ENCODE results near the gene AP2M1. TPM values are rescaled to one million over a fixed set of nuclear protein-coding genes. Genes with fewer than 3 reads are reported as not detected.

AP2M1 gene
- total and polyA plus RNA-seq, 2 of the 13 experiments (the other 11 are each of a cell fraction or from before 2014, with no cell fraction given) = 126 to 146 TPM

DNA sequence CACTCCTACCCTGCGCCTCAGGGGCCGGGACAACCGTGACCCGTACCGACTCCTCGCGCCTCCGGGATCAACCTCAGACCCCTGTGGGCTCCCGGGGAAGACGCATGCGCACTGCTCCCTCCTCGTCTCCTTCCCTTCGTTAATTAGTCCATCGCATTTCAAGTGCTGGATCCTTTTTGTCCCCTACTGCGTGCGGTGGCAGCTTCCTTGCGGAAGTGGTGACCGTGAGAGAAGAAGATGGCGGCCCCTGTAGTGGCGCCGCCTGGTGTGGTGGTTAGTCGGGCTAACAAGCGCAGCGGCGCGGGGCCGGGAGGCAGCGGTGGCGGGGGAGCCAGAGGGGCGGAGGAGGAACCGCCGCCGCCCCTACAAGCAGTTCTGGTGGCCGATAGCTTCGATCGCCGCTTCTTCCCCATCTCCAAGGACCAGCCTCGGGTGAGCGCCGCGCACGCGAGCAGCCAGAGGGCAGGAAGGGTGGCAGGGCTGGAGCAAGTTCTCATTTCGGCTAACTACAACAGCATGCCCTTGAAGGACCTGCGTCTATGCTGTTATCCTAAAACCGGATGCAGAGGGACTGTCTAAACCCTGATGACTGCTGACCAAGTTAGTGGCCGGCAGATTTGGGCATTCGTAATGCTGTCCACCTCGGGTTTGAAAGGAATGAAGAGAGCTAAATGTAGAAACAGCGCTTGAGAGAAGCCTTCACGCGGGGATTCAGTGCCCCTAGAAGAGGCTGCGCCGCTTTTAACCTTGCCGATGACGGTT, 39.3 kb upstream of the AP2M1 start, which contains the start of gene EIF2B5 (continued):
- TF ChIP-seq, protein P1, sequence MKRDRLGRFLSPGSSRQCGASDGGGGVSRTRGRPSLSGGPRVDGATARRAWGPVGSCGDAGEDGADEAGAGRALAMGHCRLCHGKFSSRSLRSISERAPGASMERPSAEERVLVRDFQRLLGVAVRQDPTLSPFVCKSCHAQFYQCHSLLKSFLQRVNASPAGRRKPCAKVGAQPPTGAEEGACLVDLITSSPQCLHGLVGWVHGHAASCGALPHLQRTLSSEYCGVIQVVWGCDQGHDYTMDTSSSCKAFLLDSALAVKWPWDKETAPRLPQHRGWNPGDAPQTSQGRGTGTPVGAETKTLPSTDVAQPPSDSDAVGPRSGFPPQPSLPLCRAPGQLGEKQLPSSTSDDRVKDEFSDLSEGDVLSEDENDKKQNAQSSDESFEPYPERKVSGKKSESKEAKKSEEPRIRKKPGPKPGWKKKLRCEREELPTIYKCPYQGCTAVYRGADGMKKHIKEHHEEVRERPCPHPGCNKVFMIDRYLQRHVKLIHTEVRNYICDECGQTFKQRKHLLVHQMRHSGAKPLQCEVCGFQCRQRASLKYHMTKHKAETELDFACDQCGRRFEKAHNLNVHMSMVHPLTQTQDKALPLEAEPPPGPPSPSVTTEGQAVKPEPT (CRISPR knock-in tag; IDR thresholded peaks at IDR 0.05; ENCODE audit: low read depth) = no peak
- TF ChIP-seq ZNF777 (CRISPR knock-in tag; IDR thresholded peaks at IDR 0.05) = 0 out of 2 replicates have a peak, but pooled peaks have one; percentile 19
- peak; percentile 78 for TF ChIP-seq KDM5B (CRISPR knock-in tag; IDR thresholded peaks at IDR 0.05; ENCODE audit: borderline replicate concordance)
- peak; percentile 95 for TF ChIP-seq DMAP1 (CRISPR knock-in tag; IDR thresholded peaks at IDR 0.05)
- TF ChIP-seq, protein P2, sequence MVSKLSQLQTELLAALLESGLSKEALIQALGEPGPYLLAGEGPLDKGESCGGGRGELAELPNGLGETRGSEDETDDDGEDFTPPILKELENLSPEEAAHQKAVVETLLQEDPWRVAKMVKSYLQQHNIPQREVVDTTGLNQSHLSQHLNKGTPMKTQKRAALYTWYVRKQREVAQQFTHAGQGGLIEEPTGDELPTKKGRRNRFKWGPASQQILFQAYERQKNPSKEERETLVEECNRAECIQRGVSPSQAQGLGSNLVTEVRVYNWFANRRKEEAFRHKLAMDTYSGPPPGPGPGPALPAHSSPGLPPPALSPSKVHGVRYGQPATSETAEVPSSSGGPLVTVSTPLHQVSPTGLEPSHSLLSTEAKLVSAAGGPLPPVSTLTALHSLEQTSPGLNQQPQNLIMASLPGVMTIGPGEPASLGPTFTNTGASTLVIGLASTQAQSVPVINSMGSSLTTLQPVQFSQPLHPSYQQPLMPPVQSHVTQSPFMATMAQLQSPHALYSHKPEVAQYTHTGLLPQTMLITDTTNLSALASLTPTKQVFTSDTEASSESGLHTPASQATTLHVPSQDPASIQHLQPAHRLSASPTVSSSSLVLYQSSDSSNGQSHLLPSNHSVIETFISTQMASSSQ (IDR thresholded peaks at IDR 0.05; ENCODE audit: low read depth) = no peak
- TF ChIP-seq, protein P2 (CRISPR knock-in tag; IDR thresholded peaks at IDR 0.05; ENCODE audit: borderline replicate concordance) = peak; percentile 60; the same call in 1 of the 2 replicates
- TF ChIP-seq NRL (CRISPR knock-in tag; IDR thresholded peaks at IDR 0.05; ENCODE audit: borderline replicate concordance) = peak; percentile 68
- 0 out of 2 replicates have a peak, but pooled peaks have one; percentile 54 for TF ChIP-seq ZNF230 (CRISPR knock-in tag; IDR thresholded peaks at IDR 0.05)
- peak; percentile 51 for TF ChIP-seq ZEB1 (IDR thresholded peaks at IDR 0.05; ENCODE audit: insufficient replicate concordance, low read depth)
- TF ChIP-seq CBX1 (IDR thresholded peaks at IDR 0.05; ENCODE audit: low read depth) = peak; percentile 41
- no peak for TF ChIP-seq ZNF569 (CRISPR knock-in tag; IDR thresholded peaks at IDR 0.05; ENCODE audit: borderline replicate concordance)
- TF ChIP-seq JUND (CRISPR knock-in tag; IDR thresholded peaks at IDR 0.05) = no peak
- no peak; the same call in 1 of the 2 replicates for TF ChIP-seq ZNF652 (CRISPR knock-in tag; IDR thresholded peaks at IDR 0.05; ENCODE audit: borderline replicate concordance, low read depth)
- TF ChIP-seq, protein P3, sequence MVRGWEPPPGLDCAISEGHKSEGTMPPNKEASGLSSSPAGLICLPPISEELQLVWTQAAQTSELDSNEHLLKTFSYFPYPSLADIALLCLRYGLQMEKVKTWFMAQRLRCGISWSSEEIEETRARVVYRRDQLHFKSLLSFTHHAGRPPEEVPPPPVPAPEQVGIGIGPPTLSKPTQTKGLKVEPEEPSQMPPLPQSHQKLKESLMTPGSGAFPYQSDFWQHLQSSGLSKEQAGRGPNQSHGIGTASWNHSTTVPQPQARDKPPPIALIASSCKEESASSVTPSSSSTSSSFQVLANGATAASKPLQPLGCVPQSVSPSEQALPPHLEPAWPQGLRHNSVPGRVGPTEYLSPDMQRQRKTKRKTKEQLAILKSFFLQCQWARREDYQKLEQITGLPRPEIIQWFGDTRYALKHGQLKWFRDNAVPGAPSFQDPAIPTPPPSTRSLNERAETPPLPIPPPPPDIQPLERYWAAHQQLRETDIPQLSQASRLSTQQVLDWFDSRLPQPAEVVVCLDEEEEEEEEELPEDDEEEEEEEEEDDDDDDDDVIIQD (CRISPR knock-in tag; IDR thresholded peaks at IDR 0.05; ENCODE audit: low read depth) = peak; percentile 56; the same call in 1 of the 2 replicates
- peak; percentile 66 for TF ChIP-seq ZNF768 (CRISPR knock-in tag; IDR thresholded peaks at IDR 0.05)
- 0 out of 2 replicates have a peak, but pooled peaks have one; percentile 79 for TF ChIP-seq KLF9 (CRISPR knock-in tag; IDR thresholded peaks at IDR 0.05; ENCODE audit: low read depth)
- TF ChIP-seq MTF1 (CRISPR knock-in tag; IDR thresholded peaks at IDR 0.05) = no peak; the same call in 1 of the 2 replicates
- TF ChIP-seq, protein P4, sequence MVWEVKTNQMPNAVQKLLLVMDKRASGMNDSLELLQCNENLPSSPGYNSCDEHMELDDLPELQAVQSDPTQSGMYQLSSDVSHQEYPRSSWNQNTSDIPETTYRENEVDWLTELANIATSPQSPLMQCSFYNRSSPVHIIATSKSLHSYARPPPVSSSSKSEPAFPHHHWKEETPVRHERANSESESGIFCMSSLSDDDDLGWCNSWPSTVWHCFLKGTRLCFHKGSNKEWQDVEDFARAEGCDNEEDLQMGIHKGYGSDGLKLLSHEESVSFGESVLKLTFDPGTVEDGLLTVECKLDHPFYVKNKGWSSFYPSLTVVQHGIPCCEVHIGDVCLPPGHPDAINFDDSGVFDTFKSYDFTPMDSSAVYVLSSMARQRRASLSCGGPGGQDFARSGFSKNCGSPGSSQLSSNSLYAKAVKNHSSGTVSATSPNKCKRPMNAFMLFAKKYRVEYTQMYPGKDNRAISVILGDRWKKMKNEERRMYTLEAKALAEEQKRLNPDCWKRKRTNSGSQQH (CRISPR knock-in tag; IDR thresholded peaks at IDR 0.05; ENCODE audit: low read depth) = peak; percentile 94
- 0 out of 2 replicates have a peak, but pooled peaks have one; percentile 27 for TF ChIP-seq HIVEP1 (CRISPR knock-in tag; IDR thresholded peaks at IDR 0.05)
- TF ChIP-seq PTBP1 (IDR thresholded peaks at IDR 0.05; ENCODE audit: low read depth, low read length, poor library complexity, severe bottlenecking) = no peak
- 0 out of 2 replicates have a peak, but pooled peaks have one; percentile 77 for TF ChIP-seq KLF11 (CRISPR knock-in tag; IDR thresholded peaks at IDR 0.05)
- no peak for TF ChIP-seq MBD4 (IDR thresholded peaks at IDR 0.05; ENCODE audit: borderline replicate concordance, low read length)
